HepG2 (cell line): ENCODE data around the gene DRAP1. TPM values are rescaled to one million over a fixed set of nuclear protein-coding genes. Genes with fewer than 3 reads are reported as not detected.
A peak's percentile ranks its signal among the peaks of the same experiment; 100 is the strongest.

Experiments
- ATAC-seq: fragments of 200-7000 bp; cut with Tn5 transposase; 3 replicates; pipeline ENCODE4 v1.9.1; 2020; ENCODE audit warnings: mild to moderate bottlenecking, moderate library complexity
- BruUV-seq: library from RNA; stranded (reverse); fragments of 400-500 nt; replicated peaks from 2 replicates; lab custom pipeline; 2021; lab: Mats Ljungman, UMichigan
- CTCF ChIA-PET: fragments of 300-600 bp; formaldehyde crosslinking; extraction: SDS; loops from one replicate; lab custom pipeline; 2021; ENCODE audit warnings: low total read pairs, inconsistent platforms, low intra/inter-chr PET ratio; lab: Yijun Ruan, JAX
- POLR2A ChIA-PET: fragments of 350-600 bp; sonication (Branson Sonifier 250); formaldehyde crosslinking; loops from one replicate; lab custom pipeline; 2020; ENCODE audit warnings: antibody characterized with exemption, inconsistent platforms; lab: Yijun Ruan, JAX
- DNase-seq: peaks from one replicate; pipeline ENCODE4 v3.0.0-alpha.2; 2015; ENCODE audit warnings: low spot score
- FAIRE-seq: peaks from 3 replicates; lab custom pipeline; 2011; peaks lifted over from hg19 to GRCh38; lab: Jason Lieb, UNC
- H2AFZ ChIP-seq: one replicate; pipeline ENCODE4 v1.6.1; 2011; ENCODE audit warnings: low read length, inconsistent platforms
- H3K27ac ChIP-seq: fragments of 300-600 bp; 3 replicates; pipeline ENCODE4 v1.8.0; 2011; ENCODE audit warnings: mixed run types, mild to moderate bottlenecking, mixed read lengths, low read length, inconsistent platforms; ENCODE audit not compliant: insufficient read depth; ENCODE audit errors: extremely low read length
- H3K27me3 ChIP-seq, 2 experiments: fragments of 200-600 bp in 1 of 2; 2 replicates in 1 of 2; 3 replicates in 1 of 2; pipeline versions ENCODE4 v1.6.0 to v1.8.0; 2011; ENCODE audit warnings: low read length in 2 of 2, mild to moderate bottlenecking in 2 of 2, moderate library complexity in 2 of 2, inconsistent platforms in 1 of 2; ENCODE audit not compliant: insufficient read depth in 2 of 2, control insufficient read depth in 1 of 2
- H3K36me3 ChIP-seq, 2 experiments: fragments of 200-600 bp in 1 of 2; replicated peaks in 1 of 2; 2 replicates in 1 of 2; 3 replicates in 1 of 2; pipeline versions ENCODE4 v1.5.1 to v1.8.0; 2011; ENCODE audit warnings: low read length in 2 of 2, inconsistent platforms in 1 of 2; ENCODE audit not compliant: insufficient read depth in 2 of 2, control insufficient read depth in 1 of 2
- H3K4me1 ChIP-seq: 2 replicates; pipeline ENCODE4 v1.5.1; 2012; ENCODE audit warnings: low read length, inconsistent platforms; ENCODE audit not compliant: insufficient read depth
- H3K4me2 ChIP-seq: 2 replicates; pipeline ENCODE4 v1.6.0; 2011; ENCODE audit warnings: low read depth, low read length, inconsistent platforms
- H3K4me3 ChIP-seq, 3 experiments: fragments of 200-600 bp in 1 of 3; sonication (generic), shearing (Covaris generic) in 1 of 3; replicated peaks in 1 of 3; 2 replicates each; pipeline ENCODE4 v1.5.1; 2011 to 2016; ENCODE audit warnings: low read length in 3 of 3, inconsistent platforms in 2 of 3, low read depth in 2 of 3, mild to moderate bottlenecking in 2 of 3, control low read depth in 1 of 3, mixed read lengths in 1 of 3; ENCODE audit not compliant: insufficient read depth in 1 of 3
- H3K79me2 ChIP-seq: one replicate; pipeline ENCODE4 v1.6.1; 2011; ENCODE audit warnings: low read length, inconsistent platforms; ENCODE audit not compliant: insufficient read depth
- H3K9ac ChIP-seq: 2 replicates; pipeline ENCODE4 v1.6.0; 2011; ENCODE audit warnings: mild to moderate bottlenecking, low read depth, low read length, inconsistent platforms; ENCODE audit not compliant: insufficient read depth
- H3K9me3 ChIP-seq: 2 replicates; pipeline ENCODE4 v1.5.1; 2012; ENCODE audit warnings: mild to moderate bottlenecking, low read length
- H4K20me1 ChIP-seq: 2 replicates; pipeline ENCODE4 v1.6.0; 2011; ENCODE audit warnings: inconsistent platforms, mild to moderate bottlenecking, low read length, moderate library complexity; ENCODE audit not compliant: insufficient read depth
- ELF1 ChIP-seq: sonication (generic); formaldehyde crosslinking; IDR thresholded peaks from 2 replicates; pipeline ENCODE4 v1.4.0; 2020; ENCODE audit warnings: missing genetic modification reagents
- POLR2AphosphoS2 ChIP-seq: IDR thresholded peaks from 2 replicates; pipeline ENCODE4 v1.6.1; 2011; ENCODE audit warnings: low read depth, low read length, improper control_type of control experiment
- SNRNP70 ChIP-seq: fragments of 200-400 bp; formaldehyde crosslinking; IDR thresholded peaks from 2 replicates; pipeline ENCODE4 v1.6.1; 2017; ENCODE audit warnings: mild to moderate bottlenecking, low read depth, low read length, moderate library complexity
- TP53 ChIP-seq: sonication (generic); formaldehyde crosslinking; conservative IDR thresholded peaks from 2 replicates; pipeline ENCODE4 v1.4.0; 2020; ENCODE audit warnings: missing genetic modification reagents
- ZNF367 ChIP-seq: sonication (generic); formaldehyde crosslinking; IDR thresholded peaks from 2 replicates; pipeline ENCODE4 v1.4.0; 2020; ENCODE audit warnings: missing genetic modification reagents, borderline replicate concordance
- ZNF619 ChIP-seq: sonication (generic); formaldehyde crosslinking; IDR thresholded peaks from 2 replicates; pipeline ENCODE4 v1.4.0; 2020; ENCODE audit warnings: mild to moderate bottlenecking, missing genetic modification reagents
- ZNF768 ChIP-seq: sonication (generic); formaldehyde crosslinking; IDR thresholded peaks from 2 replicates; pipeline ENCODE4 v1.4.0; 2020; ENCODE audit warnings: missing genetic modification reagents
- WGBS: methylation state at CpG from one replicate; pipeline ENCODE4 v1.1.6; 2017; ENCODE audit warnings: low lambda C conversion rate; 5-methylcytosine and 5-hydroxymethylcytosine counted together
- in situ Hi-C: cut with HindIII; loops from 2 replicates; pipeline ENCODE4 v1.10.0; 2017; ENCODE audit warnings: low pct_unique_long_range_greater_than_20kb; ENCODE audit not compliant: extremely low pct_ligation_motif_present
- intact Hi-C: fragments of 100-400 bp; cut with micrococcal nuclease; formaldehyde crosslinking; loops from one replicate; pipeline ENCODE4 v1.10.0; 2022; ENCODE audit not compliant: unreplicated experiment
- polyA plus RNA-seq, 8 experiments: library from polyadenylated mRNA; depleted of rRNA in 3 of 8; stranded (reverse) in 7 of 8; unstranded in 1 of 8; fragments of >200 nt; fragmentation: Illumina TruSeq in 4 of 8; extraction: Trizol in 4 of 8; gene quantifications; 2 replicates each; pipeline versions ENCODE4 v1.2.1 to v1.2.3, GENCODE V29; 2011 to 2016; ENCODE audit warnings: low read depth in 4 of 8, missing spikeins in 1 of 8, mixed read lengths in 1 of 8; ENCODE audit not compliant: insufficient read depth in 1 of 8
- total RNA-seq, 5 experiments: library from RNA; depleted of rRNA; stranded (reverse); fragments of >200 nt; fragmentation: Illumina TruSeq; extraction: Trizol; gene quantifications; 2 replicates each; pipeline ENCODE4 v1.2.3, GENCODE V29; 2016; ENCODE audit warnings: low read depth in 1 of 5
- TF ChIP-seq, protein P1 (sequence below): IDR thresholded peaks from 2 replicates; pipeline ENCODE4 v1.6.1; 2016; ENCODE audit warnings: mild to moderate bottlenecking
- TF ChIP-seq, protein P2 (sequence below): sonication (generic); formaldehyde crosslinking; IDR thresholded peaks from 2 replicates; pipeline ENCODE4 v1.4.0; 2020; ENCODE audit warnings: mild to moderate bottlenecking, missing genetic modification reagents, borderline replicate concordance

DRAP1 gene
- total and polyA plus RNA-seq, 2 of the 13 experiments (the other 11 are each of a cell fraction or from before 2014, with no cell fraction given) = 46.8 to 52.3 TPM

DNA sequence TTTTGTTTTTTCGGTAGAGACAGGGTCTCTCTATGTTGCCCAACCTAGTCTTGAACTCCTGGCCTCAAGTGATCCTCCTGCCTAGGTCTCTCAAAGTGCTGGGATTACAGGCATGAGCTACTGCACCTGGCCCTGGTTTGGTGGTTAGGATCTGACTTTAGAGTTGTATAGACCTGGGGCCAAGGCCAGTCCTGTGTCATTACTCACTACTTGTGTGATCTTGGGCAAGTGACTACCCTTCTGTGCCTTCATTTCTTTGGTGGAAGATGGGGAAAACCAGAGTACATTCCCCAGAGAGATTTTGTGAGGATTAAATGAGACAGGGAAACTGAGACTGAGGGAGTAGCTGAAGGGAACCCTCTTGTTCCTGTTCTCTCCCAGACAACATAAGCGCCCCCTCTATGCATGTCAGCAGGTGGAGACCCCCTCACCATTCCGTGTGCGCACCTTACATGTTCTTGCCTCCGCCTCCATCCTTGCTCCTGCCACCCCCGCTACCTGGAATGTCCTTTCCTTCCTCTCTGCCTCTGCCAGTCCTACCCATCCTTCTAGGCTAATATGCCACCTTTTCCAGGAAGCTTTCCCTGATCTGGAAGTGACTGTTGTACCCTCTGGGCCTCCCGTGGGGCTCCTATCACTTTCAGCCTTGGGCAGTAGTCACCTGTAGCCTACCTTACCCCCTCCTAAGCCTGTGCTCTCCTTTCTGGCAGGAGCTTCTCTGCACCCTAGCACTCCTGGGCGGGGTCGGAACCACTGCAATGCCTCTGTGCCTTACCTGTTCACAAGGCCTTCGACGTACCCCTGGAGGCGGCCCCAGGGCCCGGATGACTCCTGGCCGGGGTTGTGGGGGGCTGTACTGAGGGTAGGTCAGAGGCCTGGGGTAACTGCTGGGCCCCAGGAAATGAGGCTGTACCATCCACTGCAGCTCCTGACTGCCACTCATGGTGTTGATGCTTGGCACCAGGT lies 22.9 kb upstream of the DRAP1 start:
- H3K27ac ChIP-seq = no peak overlapping the region
- DNase-seq (no peak), FAIRE-seq (no peak), ATAC-seq (no peak)
- peaks cover 51% of the 10 kb centered on the region for H3K4me1 ChIP-seq
- in situ Hi-C loops (no loop called here), intact Hi-C loops (no loop called here)
- WGBS = 96% methylated on average over 14 of the region's 14 CpGs
- H3K79me2 ChIP-seq = peaks cover 32% of the 10 kb centered on the region
- H3K36me3 ChIP-seq = peaks cover 8 to 18% of the 10 kb centered on the region in 2 experiments; a peak in 4 of 5 replicates
- H3K9ac ChIP-seq = no peak overlapping the region
- no peaks in the 10 kb centered on the region for H3K9me3 ChIP-seq
- ChIA-PET POLR2A (interaction anchor here (1.4 kb wide), 1 partner anchor 8 kb away, joined by 8 read pairs; the partner anchor contains the start of gene FIBP), CTCF (no interaction called here)
- no peaks in the 10 kb centered on the region for H4K20me1 ChIP-seq
- no peak overlapping the region for H3K4me3 ChIP-seq
- BruUV-seq = no TSS peak
- no peak for TF ChIP-seq ZNF619
- TF ChIP-seq, protein P1, sequence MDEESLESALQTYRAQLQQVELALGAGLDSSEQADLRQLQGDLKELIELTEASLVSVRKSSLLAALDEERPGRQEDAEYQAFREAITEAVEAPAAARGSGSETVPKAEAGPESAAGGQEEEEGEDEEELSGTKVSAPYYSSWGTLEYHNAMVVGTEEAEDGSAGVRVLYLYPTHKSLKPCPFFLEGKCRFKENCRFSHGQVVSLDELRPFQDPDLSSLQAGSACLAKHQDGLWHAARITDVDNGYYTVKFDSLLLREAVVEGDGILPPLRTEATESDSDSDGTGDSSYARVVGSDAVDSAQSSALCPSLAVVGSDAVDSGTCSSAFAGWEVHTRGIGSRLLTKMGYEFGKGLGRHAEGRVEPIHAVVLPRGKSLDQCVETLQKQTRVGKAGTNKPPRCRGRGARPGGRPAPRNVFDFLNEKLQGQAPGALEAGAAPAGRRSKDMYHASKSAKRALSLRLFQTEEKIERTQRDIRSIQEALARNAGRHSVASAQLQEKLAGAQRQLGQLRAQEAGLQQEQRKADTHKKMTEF (CRISPR knock-in tag) = no peak
- TF ChIP-seq POLR2AphosphoS2 = peak; percentile 47; the same call in 1 of the 2 replicates
- H3K4me2 ChIP-seq = no peak overlapping the region
- no peak overlapping the region for H2AFZ ChIP-seq
- no peaks in the 10 kb centered on the region; a peak in 1 of 5 replicates for H3K27me3 ChIP-seq

DNA sequence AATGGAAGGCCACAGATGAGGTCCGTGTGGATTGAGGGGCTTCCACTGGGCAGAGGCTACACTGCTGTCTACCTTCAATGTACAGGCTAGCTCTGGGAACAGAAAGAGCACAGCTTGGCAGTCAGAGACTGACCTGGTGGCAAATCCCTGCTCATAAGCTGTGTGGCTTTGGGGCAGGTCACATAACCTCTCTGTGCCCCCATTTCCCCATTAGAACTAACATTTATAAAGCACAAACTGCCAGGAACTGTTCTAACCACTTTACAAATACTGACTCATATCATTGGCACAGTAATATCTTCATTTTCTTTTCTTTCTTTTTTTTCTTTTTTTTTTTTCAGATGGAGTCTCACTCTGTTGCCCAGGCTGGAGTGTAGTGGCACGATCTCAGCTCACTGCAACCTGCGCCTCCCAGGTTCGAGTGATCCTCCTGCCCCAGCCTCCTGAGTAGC lies 22.2 kb upstream of the DRAP1 start:
- H3K4me1 ChIP-seq = peaks cover 53% of the 10 kb centered on the region
- peaks cover 32% of the 10 kb centered on the region for H3K79me2 ChIP-seq
- H3K36me3 ChIP-seq = peaks cover 8 to 18% of the 10 kb centered on the region in 2 experiments; a peak in 4 of 5 replicates
- intact Hi-C loops = no loop called here
- ChIA-PET POLR2A (interaction anchor here (0.6 to 1.4 kb wide), 3 partner anchors 9 to 43 kb away, joined by 3 to 8 read pairs (median 3); partner anchors contain the start of gene FIBP), CTCF (no interaction called here)
- TF ChIP-seq ELF1 (CRISPR knock-in tag) (no peak), ZNF768 (CRISPR knock-in tag) (peak; percentile 72), TP53 (CRISPR knock-in tag) (no peak), ZNF367 (CRISPR knock-in tag) (no peak), SNRNP70 (no peak)
- TF ChIP-seq, protein P2, sequence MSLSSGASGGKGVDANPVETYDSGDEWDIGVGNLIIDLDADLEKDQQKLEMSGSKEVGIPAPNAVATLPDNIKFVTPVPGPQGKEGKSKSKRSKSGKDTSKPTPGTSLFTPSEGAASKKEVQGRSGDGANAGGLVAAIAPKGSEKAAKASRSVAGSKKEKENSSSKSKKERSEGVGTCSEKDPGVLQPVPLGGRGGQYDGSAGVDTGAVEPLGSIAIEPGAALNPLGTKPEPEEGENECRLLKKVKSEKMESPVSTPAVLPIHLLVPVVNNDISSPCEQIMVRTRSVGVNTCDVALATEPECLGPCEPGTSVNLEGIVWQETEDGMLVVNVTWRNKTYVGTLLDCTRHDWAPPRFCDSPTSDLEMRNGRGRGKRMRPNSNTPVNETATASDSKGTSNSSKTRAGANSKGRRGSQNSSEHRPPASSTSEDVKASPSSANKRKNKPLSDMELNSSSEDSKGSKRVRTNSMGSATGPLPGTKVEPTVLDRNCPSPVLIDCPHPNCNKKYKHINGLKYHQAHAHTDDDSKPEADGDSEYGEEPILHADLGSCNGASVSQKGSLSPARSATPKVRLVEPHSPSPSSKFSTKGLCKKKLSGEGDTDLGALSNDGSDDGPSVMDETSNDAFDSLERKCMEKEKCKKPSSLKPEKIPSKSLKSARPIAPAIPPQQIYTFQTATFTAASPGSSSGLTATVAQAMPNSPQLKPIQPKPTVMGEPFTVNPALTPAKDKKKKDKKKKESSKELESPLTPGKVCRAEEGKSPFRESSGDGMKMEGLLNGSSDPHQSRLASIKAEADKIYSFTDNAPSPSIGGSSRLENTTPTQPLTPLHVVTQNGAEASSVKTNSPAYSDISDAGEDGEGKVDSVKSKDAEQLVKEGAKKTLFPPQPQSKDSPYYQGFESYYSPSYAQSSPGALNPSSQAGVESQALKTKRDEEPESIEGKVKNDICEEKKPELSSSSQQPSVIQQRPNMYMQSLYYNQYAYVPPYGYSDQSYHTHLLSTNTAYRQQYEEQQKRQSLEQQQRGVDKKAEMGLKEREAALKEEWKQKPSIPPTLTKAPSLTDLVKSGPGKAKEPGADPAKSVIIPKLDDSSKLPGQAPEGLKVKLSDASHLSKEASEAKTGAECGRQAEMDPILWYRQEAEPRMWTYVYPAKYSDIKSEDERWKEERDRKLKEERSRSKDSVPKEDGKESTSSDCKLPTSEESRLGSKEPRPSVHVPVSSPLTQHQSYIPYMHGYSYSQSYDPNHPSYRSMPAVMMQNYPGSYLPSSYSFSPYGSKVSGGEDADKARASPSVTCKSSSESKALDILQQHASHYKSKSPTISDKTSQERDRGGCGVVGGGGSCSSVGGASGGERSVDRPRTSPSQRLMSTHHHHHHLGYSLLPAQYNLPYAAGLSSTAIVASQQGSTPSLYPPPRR = no peak
- ATAC-seq = no peak
- no peak overlapping the region for H3K4me2 ChIP-seq
- in situ Hi-C loops = no loop called here
- no TSS peak for BruUV-seq
- no peak overlapping the region for H2AFZ ChIP-seq
- no peak overlapping the region for H3K27ac ChIP-seq
- no peaks in the 10 kb centered on the region for H4K20me1 ChIP-seq
- FAIRE-seq = no peak
- H3K9ac ChIP-seq = no peak overlapping the region
- DNase-seq = no peak
- no peaks in the 10 kb centered on the region for H3K9me3 ChIP-seq
- H3K4me3 ChIP-seq = no peak overlapping the region
- 96% methylated on average over 4 of the region's 4 CpGs for WGBS
- H3K27me3 ChIP-seq = no peaks in the 10 kb centered on the region; a peak in 1 of 5 replicates
